ENCODE data around the gene PRDM4.

The PRDM4 gene

GRCh38 chr12:107778383-107779025 is 17.6 kb upstream of the PRDM4 start:
- TF ChIP-seq, protein P1, sequence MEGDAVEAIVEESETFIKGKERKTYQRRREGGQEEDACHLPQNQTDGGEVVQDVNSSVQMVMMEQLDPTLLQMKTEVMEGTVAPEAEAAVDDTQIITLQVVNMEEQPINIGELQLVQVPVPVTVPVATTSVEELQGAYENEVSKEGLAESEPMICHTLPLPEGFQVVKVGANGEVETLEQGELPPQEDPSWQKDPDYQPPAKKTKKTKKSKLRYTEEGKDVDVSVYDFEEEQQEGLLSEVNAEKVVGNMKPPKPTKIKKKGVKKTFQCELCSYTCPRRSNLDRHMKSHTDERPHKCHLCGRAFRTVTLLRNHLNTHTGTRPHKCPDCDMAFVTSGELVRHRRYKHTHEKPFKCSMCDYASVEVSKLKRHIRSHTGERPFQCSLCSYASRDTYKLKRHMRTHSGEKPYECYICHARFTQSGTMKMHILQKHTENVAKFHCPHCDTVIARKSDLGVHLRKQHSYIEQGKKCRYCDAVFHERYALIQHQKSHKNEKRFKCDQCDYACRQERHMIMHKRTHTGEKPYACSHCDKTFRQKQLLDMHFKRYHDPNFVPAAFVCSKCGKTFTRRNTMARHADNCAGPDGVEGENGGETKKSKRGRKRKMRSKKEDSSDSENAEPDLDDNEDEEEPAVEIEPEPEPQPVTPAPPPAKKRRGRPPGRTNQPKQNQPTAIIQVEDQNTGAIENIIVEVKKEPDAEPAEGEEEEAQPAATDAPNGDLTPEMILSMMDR (IDR thresholded peaks at IDR 0.05), result no peak

DNA sequence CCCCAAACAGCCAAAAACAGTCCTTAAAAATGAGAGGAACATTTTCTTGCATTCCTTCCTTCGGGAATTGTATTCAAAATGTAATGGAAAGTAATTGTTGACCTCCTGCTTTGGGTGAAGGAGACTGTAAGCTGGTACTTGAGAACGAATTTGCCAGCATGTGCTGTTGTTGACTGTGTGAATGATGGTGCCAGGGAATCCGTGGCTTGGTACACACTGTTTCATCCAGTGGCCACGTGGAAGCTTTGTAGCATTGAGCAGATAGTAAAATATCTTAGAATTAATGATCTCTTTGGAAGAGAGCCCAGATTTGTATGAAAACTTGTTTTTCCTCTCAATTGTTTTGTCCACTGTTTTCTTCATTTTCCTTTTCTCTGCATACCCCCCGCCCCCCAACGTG is 15.2 kb upstream of the PRDM4 start:
- TF ChIP-seq, protein P1 (IDR thresholded peaks at IDR 0.05), result no peak

- TF ChIP-seq, protein P1 (IDR thresholded peaks at IDR 0.05), result no peak
Observed at GRCh38 chr12:107775093-107775721, 14.3 kb upstream of the PRDM4 start.

DNA sequence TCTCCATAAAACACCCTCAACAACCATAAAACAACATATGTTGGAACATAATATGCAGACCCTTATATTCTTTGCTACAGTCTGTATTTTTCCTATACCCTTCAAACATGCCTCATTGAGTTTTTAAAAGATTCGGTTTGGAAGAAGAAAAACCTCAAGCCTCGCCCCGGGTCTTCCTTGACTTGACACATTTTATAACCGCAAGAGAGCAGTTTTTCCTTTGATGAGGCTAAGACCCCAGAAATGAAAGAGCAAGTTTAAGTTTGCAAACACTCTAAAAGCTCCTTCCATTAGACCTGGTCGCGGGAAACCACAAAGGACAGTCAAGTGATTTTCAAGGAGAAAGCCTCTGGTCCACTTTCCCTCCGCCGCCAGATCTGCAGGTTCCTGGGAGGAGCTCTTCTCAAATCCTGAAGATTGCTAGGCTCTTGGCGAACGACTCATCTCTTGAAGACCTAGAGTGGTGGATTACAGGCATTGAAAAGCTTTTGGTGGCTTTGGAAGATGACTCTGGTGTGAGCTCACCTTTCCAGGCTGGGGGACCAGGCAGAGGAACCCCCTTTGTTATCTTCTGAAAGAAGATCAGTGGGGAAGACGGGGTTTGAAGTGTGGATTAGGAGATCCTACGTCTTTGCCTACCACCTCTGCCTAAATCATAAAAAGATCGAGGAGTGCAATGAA is 13.6 kb upstream of the PRDM4 start, which contains the start of gene ASCL4:
Gene ASCL4 (plus strand): TSS at position 356 of the 681 bp plus-strand sequence. CDS start 515 bp downstream, outside the sequence.
- TF ChIP-seq, protein P1 (IDR thresholded peaks at IDR 0.05), result no peak

DNA sequence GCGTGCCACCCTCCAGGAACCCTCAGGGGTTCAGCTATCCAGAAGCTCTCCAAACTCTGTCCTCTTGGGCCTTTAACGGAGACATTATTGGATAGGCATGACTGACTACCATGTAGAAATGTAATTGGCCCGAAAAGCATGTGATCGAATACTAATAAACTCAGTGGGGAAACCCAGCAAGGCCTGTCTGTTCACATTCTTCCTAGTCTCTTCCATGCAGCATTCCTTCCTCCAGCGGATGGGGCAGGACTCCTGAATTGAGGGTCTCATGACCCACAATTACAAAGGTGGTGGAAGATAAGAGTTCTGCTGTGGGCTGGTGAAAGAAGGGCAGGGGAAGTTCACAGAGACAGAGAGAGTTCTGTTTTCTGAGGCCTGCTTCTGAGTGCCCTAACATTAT is 6.5 kb upstream of the PRDM4 start:
- TF ChIP-seq, protein P1 (IDR thresholded peaks at IDR 0.05), result no peak

DNA sequence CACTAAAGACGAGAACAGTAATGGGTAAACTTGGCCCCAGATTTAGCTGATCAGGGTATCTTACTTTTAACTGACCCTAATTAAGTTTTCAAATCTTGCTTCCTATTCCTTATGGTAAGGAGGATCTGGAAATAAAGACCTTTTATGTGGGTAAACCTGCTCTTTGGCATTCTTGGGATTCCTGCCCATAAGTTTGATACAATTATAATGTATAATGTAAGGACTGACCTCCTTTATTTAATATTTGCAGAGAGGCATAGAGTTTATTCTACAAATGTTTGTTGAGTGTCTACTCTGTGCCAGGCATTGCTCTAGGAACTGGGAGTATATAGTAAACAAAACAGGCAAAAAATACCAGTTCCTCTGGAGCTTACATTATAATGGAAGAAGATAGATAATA is 4.4 kb upstream of the PRDM4 start:
- TF ChIP-seq, protein P1 (IDR thresholded peaks at IDR 0.05), result no peak

GRCh38 chr12:107764626-107765025 is 3.7 kb upstream of the PRDM4 start:
- TF ChIP-seq, protein P1 (IDR thresholded peaks at IDR 0.05), result no peak
